WTC11 (cell line): ENCODE results near the gene LAMA2. TPM values are rescaled to one million over a fixed set of nuclear protein-coding genes. Genes with fewer than 3 reads are reported as not detected.

Experiments used
- ATAC-seq: fragments of 200-7000 bp; cut with Tn5 transposase; 2 replicates; pipeline ENCODE4 v1.10.0; 2021; ENCODE audit warnings: mild to moderate bottlenecking, moderate library complexity
- CTCF ChIA-PET: fragments of 300-600 bp; sonication (Branson Sonifier 250); formaldehyde crosslinking; loops from one replicate; lab custom pipeline; 2021; ENCODE audit warnings: antibody characterized with exemption; lab: Charles Lee
- POLR2A ChIA-PET: fragments of 350-600 bp; sonication (Branson Sonifier 250); formaldehyde crosslinking; loops from one replicate; lab custom pipeline; 2021; ENCODE audit warnings: antibody characterized with exemption; lab: Charles Lee
- DNase-seq: peaks from one replicate; pipeline ENCODE4 v3.0.0; 2021; ENCODE audit warnings: low spot score
- H3K27ac Mint-ChIP-seq: 2 replicates; pipeline ENCODE4 v1.8.0; 2021; ENCODE audit warnings: mixed read lengths
- H3K27me3 Mint-ChIP-seq: 2 replicates; pipeline ENCODE4 v1.8.0; 2021; ENCODE audit warnings: low read depth, mild to moderate bottlenecking, moderate library complexity, mixed read lengths
- H3K36me3 Mint-ChIP-seq: 2 replicates; pipeline ENCODE4 v1.8.0; 2021; ENCODE audit warnings: mixed read lengths
- H3K4me1 Mint-ChIP-seq: 2 replicates; pipeline ENCODE4 v1.8.0; 2022; ENCODE audit warnings: mixed read lengths
- H3K4me3 Mint-ChIP-seq: 2 replicates; pipeline ENCODE4 v1.8.0; 2021; ENCODE audit warnings: mild to moderate bottlenecking, moderate library complexity, mixed read lengths
- H3K9me3 Mint-ChIP-seq: 2 replicates; pipeline ENCODE4 v1.8.0; 2021; ENCODE audit warnings: mixed read lengths
- AFF4 ChIP-seq: sonication (generic); formaldehyde crosslinking; IDR thresholded peaks from 2 replicates; pipeline ENCODE4 v1.8.1; 2023; ENCODE audit warnings: mild to moderate bottlenecking, missing genetic modification reagents, borderline replicate concordance
- E2F1 ChIP-seq: sonication (generic); formaldehyde crosslinking; IDR thresholded peaks from 2 replicates; pipeline ENCODE4 v1.8.0; 2022; ENCODE audit warnings: mild to moderate bottlenecking, missing genetic modification reagents
- ESRRA ChIP-seq: sonication (generic); formaldehyde crosslinking; IDR thresholded peaks from 2 replicates; pipeline ENCODE4 v1.8.1; 2022; ENCODE audit warnings: mild to moderate bottlenecking, missing genetic modification reagents, borderline replicate concordance
- KAT7 ChIP-seq: sonication (generic); formaldehyde crosslinking; IDR thresholded peaks from 2 replicates; pipeline ENCODE4 v1.8.1; 2023; ENCODE audit warnings: missing genetic modification reagents, mild to moderate bottlenecking, borderline replicate concordance
- NFATC4 ChIP-seq: fragments of 250-450 bp; sonication (Bioruptor Pico); IDR thresholded peaks from 2 replicates; pipeline ENCODE4 v1.9.0; 2021; ENCODE audit warnings: mild to moderate bottlenecking
- NFE2L1 ChIP-seq: sonication (generic); formaldehyde crosslinking; IDR thresholded peaks from 2 replicates; pipeline ENCODE4 v1.8.1; 2023; ENCODE audit warnings: missing genetic modification reagents
- NR2C2 ChIP-seq: sonication (generic); formaldehyde crosslinking; IDR thresholded peaks from 2 replicates; pipeline ENCODE4 v1.8.0; 2022; ENCODE audit warnings: mild to moderate bottlenecking, missing genetic modification reagents
- NR3C1 ChIP-seq: sonication (generic); formaldehyde crosslinking; conservative IDR thresholded peaks from 2 replicates; pipeline ENCODE4 v1.8.1; 2023; ENCODE audit warnings: low read depth, mild to moderate bottlenecking, missing genetic modification reagents
- SMAD3 ChIP-seq: sonication (generic); formaldehyde crosslinking; IDR thresholded peaks from 2 replicates; pipeline ENCODE4 v1.8.0; 2022; ENCODE audit warnings: missing genetic modification reagents, mild to moderate bottlenecking, borderline replicate concordance
- STAT6 ChIP-seq: sonication (generic); formaldehyde crosslinking; conservative IDR thresholded peaks from 2 replicates; pipeline ENCODE4 v1.8.1; 2023; ENCODE audit warnings: mild to moderate bottlenecking, low read depth, missing genetic modification reagents, moderate library complexity
- ZNF121 ChIP-seq: sonication (generic); formaldehyde crosslinking; IDR thresholded peaks from 2 replicates; pipeline ENCODE4 v1.8.0; 2023; ENCODE audit warnings: missing genetic modification reagents
- ZNF317 ChIP-seq: sonication (generic); formaldehyde crosslinking; IDR thresholded peaks from 2 replicates; pipeline ENCODE4 v1.8.1; 2023; ENCODE audit warnings: low read depth, mild to moderate bottlenecking, moderate library complexity, missing genetic modification reagents, borderline replicate concordance
- ZNF423 ChIP-seq: fragments of 250-450 bp; sonication (Bioruptor Pico); IDR thresholded peaks from 2 replicates; pipeline ENCODE4 v2.1.2; 2022; ENCODE audit warnings: mild to moderate bottlenecking, moderate library complexity
- ZNF671 ChIP-seq: fragments of 250-450 bp; sonication (Bioruptor Pico); IDR thresholded peaks from 2 replicates; pipeline ENCODE4 v1.8.0; 2021; ENCODE audit warnings: mild to moderate bottlenecking
- total RNA-seq: library from RNA; stranded (reverse); gene quantifications from 3 replicates; pipeline ENCODE4 v1.2.3, GENCODE V29; 2021
- TF ChIP-seq, protein P1 (sequence below): sonication (generic); formaldehyde crosslinking; IDR thresholded peaks from 2 replicates; pipeline ENCODE4 v1.8.0; 2022; ENCODE audit warnings: missing genetic modification reagents
- TF ChIP-seq, protein P2 (sequence below): sonication (generic); formaldehyde crosslinking; IDR thresholded peaks from 2 replicates; pipeline ENCODE4 v1.8.1; 2023; ENCODE audit warnings: mild to moderate bottlenecking, missing genetic modification reagents, moderate library complexity
- TF ChIP-seq, protein P3 (sequence below): sonication (generic); formaldehyde crosslinking; IDR thresholded peaks from 2 replicates; pipeline ENCODE4 v1.8.0; 2022; ENCODE audit warnings: mild to moderate bottlenecking, missing genetic modification reagents
- TF ChIP-seq, protein P4 (sequence below): sonication (generic); formaldehyde crosslinking; IDR thresholded peaks from 2 replicates; pipeline ENCODE4 v1.8.0; 2023; ENCODE audit warnings: missing genetic modification reagents

Gene LAMA2
- total RNA-seq, 1 experiment from 2014 or later: 6.6 TPM

DNA sequence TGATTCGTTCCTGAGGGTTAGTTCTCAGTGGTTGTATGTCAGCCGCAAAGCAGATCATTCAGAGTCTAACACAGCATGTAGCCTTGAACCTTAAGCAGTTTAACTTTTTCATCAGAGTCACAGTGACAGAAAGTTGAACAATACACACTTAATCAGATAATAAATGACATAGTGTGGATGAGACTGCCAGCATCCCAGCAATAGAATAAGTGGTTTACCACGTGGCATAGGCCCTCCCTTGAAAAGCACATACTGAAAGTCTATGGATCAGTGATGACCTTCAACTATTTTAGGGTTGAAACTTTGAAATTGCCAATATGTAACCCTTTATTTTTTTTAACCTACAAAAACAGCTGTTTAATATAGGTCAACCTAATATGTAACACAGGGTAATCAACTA lies 561.7 kb downstream of the LAMA2 start (continued):
- TF ChIP-seq, protein P1, sequence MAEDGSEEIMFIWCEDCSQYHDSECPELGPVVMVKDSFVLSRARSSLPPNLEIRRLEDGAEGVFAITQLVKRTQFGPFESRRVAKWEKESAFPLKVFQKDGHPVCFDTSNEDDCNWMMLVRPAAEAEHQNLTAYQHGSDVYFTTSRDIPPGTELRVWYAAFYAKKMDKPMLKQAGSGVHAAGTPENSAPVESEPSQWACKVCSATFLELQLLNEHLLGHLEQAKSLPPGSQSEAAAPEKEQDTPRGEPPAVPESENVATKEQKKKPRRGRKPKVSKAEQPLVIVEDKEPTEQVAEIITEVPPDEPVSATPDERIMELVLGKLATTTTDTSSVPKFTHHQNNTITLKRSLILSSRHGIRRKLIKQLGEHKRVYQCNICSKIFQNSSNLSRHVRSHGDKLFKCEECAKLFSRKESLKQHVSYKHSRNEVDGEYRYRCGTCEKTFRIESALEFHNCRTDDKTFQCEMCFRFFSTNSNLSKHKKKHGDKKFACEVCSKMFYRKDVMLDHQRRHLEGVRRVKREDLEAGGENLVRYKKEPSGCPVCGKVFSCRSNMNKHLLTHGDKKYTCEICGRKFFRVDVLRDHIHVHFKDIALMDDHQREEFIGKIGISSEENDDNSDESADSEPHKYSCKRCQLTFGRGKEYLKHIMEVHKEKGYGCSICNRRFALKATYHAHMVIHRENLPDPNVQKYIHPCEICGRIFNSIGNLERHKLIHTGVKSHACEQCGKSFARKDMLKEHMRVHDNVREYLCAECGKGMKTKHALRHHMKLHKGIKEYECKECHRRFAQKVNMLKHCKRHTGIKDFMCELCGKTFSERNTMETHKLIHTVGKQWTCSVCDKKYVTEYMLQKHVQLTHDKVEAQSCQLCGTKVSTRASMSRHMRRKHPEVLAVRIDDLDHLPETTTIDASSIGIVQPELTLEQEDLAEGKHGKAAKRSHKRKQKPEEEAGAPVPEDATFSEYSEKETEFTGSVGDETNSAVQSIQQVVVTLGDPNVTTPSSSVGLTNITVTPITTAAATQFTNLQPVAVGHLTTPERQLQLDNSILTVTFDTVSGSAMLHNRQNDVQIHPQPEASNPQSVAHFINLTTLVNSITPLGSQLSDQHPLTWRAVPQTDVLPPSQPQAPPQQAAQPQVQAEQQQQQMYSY (CRISPR knock-in tag): no peak
- TF ChIP-seq, protein P2, sequence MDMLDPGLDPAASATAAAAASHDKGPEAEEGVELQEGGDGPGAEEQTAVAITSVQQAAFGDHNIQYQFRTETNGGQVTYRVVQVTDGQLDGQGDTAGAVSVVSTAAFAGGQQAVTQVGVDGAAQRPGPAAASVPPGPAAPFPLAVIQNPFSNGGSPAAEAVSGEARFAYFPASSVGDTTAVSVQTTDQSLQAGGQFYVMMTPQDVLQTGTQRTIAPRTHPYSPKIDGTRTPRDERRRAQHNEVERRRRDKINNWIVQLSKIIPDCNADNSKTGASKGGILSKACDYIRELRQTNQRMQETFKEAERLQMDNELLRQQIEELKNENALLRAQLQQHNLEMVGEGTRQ (CRISPR knock-in tag): no peak
- TF ChIP-seq SMAD3 (CRISPR knock-in tag) (no peak), AFF4 (CRISPR knock-in tag) (no peak), ZNF121 (CRISPR knock-in tag) (no peak)
- TF ChIP-seq, protein P3, sequence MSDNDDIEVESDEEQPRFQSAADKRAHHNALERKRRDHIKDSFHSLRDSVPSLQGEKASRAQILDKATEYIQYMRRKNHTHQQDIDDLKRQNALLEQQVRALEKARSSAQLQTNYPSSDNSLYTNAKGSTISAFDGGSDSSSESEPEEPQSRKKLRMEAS (CRISPR knock-in tag): no peak

DNA sequence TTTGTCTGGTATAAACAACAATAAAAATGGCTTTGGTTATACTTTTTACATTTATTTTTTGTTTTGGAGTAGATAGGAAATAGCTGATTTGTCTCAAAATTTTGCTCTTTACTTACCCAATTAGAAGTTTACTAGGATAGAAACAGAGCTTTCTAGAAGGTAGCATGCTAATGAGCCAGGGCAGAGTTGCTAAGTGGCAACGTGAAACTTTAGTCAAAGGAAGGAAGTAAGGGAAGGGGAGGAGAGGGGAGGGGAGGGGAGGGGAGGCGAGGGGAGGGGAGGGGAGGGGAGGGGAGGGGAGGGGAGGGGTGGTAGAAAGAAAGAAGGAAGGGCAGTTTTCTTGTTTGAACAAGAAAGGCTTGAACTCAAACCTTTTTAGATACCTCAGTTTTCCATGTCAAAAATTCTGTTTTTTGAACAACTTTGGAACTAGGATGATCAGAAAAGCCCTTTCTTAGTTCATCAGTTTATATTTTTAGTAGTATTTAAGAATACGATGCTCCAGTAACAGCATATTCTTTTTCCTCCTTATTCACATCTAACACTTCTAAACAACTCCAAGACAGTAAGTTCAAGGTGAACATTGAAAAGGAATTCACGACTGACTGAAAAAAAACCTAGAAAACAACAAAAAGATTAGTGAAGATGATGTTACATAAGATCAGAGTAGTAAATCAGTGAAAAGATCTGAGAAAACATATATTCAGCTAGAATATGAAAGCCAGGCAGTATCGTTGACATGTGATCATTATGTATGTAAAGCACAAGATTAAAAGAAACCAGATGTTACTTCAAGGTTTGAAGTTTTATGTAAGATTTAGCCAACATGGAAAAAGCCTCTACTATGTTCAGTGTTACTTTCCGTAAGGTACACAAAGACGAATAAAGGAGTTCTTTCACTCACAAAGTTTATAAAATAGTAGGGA lies 563.6 kb downstream of the LAMA2 start:
- Mint-ChIP-seq H3K4me3 (no peak overlapping the region), H3K27ac (no peak overlapping the region), H3K4me1 (peaks cover 26% of the 10 kb centered on the region), H3K27me3 (no peaks in the 10 kb centered on the region), H3K36me3 (no peaks in the 10 kb centered on the region), H3K9me3 (no peaks in the 10 kb centered on the region)
- DNase-seq (no peak), ATAC-seq (peak; percentile 74)
- TF ChIP-seq NR3C1 (CRISPR knock-in tag) (no peak), NFE2L1 (no peak), ESRRA (CRISPR knock-in tag) (no peak), E2F1 (CRISPR knock-in tag) (no peak), ZNF317 (CRISPR knock-in tag) (no peak), NFATC4 (CRISPR knock-in tag) (no peak), ZNF423 (no peak), ZNF671 (CRISPR knock-in tag) (no peak), NR2C2 (CRISPR knock-in tag) (no peak), STAT6 (CRISPR knock-in tag) (no peak), KAT7 (no peak)
- TF ChIP-seq, protein P3 (CRISPR knock-in tag): no peak
- TF ChIP-seq, protein P4, sequence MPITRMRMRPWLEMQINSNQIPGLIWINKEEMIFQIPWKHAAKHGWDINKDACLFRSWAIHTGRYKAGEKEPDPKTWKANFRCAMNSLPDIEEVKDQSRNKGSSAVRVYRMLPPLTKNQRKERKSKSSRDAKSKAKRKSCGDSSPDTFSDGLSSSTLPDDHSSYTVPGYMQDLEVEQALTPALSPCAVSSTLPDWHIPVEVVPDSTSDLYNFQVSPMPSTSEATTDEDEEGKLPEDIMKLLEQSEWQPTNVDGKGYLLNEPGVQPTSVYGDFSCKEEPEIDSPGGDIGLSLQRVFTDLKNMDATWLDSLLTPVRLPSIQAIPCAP: no peak
- POLR2A ChIA-PET: no interaction called here
- CTCF ChIA-PET: no interaction called here
